ENCODE measurements around the gene ORAI1.
A peak's percentile ranks its signal among the peaks of the same experiment; 100 is the strongest.
"Not testable (repeated sequence)": the region's sequence is repeated elsewhere in the genome, so short reads cannot be mapped to it uniquely, and the experiment has no call there.

The ORAI1 gene

DNA sequence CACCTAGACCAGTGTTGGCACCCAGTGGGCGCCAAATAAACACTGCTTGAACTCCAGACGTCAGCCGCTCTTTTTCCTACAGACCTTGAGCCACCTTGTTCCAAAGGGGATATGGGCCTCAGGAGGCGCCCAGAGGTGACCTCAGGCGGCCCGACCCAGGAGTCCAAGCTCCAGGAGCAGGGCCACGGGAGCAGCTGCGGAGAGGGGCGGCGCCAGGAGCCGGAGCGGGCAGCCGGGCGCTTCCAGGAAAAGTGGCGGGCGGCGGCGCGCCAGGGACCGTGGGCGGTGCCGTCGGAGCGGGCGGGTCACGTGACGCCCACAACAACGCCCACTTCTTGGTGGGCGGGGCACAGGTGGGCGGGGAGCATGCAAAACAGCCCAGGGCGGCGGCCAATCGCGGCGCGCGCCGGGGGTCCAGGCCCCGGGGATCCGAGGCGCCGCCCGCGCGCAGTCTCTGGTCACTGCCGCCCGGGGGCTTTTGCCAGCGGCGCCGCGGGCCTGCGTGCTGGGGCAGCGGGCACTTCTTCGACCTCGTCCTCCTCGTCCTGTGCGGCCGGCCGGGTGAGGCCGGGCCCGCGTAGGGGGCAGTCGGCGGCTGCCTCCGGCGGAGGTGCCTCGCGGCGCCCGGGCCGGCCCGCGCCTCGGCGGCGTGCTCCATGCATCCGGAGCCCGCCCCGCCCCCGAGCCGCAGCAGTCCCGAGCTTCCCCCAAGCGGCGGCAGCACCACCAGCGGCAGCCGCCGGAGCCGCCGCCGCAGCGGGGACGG lies at the start of gene ORAI1:
TSS of gene ORAI1 (plus strand) at position 444 of the 766 bp plus-strand sequence.
- peak; percentile 95 for DNase-seq

DNA sequence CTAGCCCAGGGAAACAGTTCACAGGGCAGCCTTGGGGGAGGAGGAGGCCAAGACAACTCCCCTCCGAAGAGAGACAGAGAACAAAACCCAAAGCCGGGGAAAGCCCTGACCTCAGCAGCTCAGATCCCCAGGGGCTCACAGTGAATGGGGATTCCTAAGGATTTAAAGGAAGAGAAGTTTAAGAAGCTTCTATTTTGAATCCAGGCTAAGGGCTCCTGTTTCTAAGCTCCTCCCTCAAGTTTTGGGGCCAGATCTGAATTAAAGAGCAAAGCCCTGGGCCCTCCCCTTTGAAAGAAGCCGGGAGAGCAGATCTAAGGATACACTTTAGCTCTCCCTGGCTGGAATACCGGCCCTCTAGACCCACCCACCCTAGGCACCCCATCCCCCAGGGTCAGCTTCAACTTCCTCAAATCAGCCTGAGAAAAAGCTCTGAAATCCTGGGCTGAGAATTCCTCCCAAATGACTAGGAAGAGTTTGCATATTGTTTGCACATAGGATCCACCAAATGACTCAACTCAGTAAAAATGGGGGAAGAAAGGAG lies 49.4 kb upstream of the ORAI1 start:
- DNase-seq, result no peak

DNA sequence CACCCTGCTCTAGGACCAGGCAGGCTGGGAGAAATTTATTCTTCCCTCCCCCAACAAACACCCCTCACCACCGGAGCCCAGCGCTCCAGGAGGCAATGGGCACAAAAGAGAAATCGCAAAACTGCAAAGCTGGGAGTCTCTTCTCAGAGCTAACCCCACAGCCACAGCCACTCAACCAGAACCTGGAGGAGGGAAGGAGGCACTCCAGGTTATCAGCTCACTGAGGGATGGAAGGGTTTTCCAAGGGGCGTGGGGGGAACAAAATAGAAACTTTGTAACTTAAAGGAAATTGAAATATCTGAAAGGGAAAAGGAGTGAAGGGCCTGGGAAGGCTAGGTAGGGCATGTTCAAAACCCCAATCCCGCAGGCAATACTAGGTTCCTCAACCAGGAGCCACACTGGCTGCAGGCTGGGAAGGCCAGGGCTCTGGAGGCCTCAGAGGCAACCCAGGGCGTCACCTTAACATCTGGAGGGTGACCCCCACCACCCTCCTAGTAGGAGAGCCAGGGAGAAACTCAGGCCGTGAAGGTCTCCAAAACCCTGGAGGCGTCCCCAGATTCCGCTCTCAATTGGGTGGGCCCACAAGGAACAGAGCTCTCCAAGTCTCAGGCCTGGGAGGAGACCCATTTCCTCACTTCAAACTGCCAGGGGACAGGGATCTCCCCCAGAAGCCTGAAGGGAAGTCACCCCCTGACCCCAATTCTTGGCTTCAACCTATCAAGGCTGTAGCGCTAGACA lies 48.7 kb upstream of the ORAI1 start:
- no peak for DNase-seq

DNA sequence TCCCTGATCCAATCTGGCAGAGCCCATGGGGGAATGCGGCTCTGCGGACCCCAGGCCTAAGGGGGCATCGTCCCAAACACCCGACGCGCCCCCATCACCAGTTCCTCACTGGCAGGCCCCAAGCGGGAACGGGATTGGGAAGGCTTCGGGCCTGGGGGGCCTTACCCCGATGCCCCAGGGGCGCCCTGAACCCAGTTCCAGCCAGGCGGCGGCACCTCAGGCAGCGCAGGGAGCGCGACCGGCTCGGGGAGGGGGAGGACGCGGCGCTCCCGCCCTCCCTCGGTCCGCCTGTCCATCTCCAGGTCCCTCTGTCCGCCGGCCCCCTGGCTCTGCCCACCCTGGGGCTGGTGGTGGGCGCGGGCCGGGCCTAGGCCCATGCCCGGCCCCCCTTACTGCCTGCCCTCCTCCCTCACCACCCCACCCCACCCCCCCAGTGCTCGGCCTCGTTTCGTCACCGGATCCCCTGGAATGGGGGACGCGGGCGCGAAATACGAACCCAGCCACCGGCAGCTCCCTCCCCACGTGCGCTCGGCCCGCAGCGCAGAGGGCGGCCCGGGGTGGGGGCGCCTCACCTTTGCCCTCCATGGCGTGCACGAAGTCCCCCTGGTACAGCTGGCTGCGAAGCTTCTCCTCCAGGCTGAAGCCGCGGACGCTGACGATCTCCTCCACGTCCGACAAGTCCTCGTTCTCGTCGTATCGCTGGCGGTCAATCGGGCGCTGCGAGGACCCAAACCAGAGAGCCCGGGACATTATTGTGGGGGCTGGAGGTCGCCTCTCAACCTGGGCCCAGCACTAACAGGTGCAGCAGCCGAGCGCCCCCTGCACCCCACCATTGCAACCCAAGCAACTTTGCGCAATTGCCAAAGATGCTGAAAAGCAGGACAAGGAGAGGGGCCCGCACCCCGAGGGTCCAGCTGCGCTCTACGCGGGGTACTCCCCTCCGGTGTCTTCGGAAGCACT lies 47.8 kb upstream of the ORAI1 start:
- DNase-seq, result peak; percentile 24

DNA sequence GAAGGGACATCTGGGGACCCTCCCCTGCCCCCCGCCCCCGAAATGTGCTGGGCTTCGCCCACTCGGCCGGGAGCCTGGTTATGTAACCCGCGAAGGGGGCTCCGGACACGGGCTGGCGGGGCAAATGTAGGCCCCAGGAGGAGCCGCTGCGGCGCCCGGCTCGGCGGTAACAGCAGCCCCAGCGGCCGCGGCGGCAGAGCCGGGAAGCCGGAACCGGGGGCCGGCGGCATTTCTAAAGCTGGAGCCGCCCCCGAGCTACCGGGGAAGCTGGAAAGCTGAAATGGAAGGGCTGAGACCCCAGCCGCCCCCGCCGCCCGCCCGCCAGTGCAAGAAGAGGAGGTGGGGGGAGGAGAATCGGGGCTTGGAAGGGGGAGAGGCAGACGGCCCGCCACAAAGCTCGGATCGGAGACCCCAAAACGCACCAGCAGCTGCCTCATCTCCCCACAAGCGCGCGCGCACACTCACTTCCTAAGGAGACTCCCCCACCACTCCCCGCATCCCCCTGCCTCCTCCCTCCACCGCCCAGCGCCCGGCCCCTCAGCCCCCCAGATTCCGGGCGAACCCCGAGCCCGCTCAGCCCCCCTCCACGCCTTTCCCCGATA lies 47.0 kb upstream of the ORAI1 start:
- DNase-seq, result peak; percentile 34

DNA sequence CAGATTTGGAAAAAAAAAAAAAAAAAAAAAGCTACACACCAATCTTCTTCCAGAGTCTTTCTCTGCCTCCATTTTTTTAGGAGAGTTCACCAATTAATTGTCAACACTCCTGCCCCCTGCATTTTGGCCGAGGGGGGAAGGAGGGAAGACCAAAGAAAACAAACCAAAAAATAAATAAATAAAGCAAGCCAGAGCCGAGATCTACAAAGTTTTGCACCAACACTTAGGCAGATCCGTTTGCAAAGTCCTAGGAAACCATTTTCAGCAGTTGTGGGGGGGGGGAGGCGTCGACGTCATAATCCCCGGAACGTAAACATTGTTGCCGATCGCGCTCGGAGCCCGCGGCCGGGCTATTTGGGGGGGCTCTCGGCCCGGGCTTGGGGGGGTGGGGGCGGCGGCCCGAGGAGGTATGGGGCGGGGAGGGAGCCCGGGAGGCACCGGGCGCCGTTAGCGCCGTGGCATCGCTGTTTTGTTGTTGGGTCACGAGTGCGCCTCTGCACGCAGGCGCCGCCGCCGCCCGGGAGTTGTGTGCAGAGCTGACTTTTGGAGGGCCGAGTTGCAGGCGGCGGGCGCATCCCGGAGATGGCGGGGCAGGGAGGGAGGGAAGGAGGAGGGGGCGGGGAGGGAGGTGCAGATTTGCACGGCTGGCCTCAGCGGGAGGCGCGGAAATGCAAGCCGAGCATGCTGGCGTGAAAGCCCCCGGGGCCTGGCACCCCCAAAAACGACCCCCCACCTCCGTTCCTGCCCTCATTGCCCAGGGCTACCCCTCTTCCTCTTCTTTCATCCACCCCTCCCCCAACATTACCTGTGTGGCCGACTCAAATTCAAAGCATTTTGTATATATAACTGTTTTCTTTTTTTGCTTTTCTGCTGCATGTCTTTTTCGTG lies 46.1 kb upstream of the ORAI1 start:
- DNase-seq, result peak; percentile 76

DNA sequence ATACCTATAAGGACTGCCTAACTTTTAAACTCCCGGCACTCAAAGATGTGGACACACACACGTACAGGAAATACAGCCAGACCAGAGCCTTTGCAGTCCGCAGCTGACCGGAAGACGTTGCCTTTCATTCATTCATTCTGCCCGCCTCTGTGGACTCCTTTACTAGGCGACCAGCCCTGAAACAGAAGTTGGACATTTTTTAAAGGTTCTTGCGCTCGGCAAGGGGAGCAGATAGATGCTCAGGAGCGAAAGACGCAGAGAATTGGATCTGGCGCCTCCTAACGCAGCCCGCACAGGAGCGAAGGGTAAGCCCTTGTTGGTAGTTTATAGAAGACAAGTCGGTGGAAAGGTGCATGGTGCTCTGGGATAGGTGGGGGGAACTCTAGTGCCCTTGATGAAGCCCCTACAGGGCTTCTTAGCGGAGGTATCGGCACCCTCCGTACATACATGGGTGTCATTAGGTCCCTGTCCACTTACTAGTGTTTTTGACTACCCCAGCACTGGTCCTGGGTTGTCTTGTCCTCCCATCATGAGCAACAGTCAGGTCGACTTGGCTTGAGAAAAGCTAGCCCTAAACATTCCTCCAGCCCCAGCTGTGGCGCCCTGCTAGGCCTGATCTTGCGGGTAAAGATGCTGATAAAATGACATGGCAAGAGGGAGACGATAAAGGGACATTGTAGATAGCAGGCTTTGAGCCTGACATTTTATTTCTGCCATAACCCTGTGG lies 45.2 kb upstream of the ORAI1 start, which contains the start of gene KDM2B:
TSS of gene KDM2B (minus strand) at position 65 of the 727 bp plus-strand sequence. CDS start 112 bp downstream, outside the sequence.
- peak; percentile 28 for DNase-seq

DNA sequence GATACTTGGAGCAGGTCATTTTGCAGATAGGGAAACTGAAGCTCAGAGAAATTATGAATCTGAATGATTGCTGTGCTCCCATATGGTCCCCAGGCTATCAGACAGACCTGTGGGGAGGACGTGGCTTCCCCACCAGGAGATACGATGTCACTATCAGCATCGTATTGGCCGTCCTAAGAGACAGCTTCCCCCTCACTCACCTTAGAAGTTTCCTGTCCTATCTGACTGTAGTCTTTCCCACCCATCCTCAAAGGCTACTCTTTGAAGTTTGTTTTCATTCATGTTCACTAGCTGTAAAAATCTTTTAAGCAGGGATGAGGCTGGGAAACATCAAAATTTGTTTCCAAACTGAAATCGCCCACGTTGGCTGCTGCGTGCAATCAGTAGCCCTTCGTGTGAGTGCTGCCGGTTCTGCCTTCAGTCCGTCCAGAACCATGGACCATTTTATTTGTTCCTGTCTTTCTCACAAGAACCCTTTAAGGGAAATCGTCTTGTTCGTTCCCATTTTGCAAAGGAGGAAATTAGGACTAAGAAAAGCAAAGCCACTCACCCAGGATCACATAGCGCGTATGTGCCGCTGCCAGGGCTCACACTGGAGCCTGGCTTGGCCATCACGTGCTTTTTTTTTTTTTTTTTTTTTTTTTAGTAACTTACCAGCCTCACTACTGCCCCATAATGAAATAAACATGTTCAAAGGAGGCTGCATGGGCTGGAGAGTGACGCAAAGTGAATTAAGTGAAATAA lies 44.5 kb upstream of the ORAI1 start:
- DNase-seq, result no peak

DNA sequence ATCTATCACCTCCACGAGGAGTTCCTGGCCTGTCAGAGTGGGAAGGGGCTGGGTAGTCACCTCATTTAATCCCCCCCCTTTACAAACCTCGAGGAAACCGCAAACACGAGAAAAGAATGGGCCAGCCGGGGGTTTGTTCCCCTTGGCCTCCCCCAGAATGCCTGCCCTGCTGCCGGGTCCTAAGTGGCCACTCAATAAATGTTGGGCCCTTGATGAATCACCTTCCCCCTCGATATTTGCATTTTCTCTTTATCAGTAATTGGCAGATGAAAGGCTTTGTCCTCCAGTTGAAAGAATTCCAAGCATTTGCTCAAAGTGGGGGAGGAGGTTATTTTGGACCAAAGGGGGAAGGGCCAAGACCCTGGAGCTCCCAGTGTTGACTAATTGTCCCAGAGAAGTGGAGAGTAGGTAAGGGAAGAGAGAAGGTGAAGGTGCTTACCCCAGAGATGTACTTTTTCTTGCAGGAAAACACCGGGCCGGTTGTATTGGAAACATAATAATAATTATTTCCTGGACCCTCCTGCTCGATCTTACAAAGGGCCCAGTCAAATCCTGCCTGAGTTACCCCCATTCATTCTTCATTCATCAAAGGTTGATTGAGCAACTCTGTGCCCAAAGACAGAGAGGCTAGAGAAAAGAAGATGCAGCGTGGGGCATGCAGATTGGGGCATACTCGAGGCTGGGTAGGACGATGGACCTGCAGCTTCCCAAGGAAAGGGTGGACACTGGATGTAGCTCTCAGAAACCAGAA lies 43.6 kb upstream of the ORAI1 start:
- no peak for DNase-seq

DNA sequence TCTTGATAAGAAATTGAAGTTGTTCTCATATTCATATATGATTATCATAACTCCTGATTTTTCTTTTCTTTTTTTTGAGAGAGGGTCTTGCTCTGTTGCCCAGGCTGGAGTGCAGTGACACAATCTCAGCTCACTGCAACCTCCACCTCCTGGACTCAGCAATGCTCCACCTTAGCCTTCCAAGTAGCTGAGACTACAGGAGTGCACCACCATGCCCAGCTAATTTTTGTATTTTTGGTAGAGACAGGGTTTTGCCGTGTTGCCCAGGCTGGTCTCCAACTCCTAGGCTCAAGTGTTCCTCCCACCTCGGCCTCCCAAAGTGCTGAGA lies 43.0 kb upstream of the ORAI1 start:
- DNase-seq, result not testable (repeated sequence)

DNA sequence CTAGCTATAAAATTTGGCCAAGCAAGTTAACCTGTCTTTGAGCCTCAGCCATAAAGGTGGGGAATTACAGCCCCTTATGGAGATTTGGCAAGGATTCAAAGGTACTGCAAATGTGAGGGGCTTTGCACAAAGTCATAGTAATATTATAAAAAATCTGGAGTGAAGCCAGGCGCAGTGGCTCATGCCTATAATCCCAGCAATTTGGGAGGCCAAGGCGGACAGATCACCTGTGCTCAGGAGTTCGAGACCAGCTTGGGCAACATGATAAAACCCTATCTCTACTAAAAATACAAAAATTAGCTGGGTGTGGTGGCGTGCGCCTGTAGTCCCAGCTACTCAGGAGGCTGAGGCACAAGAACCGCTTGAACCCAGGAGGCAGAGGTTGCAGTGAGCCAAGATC lies 41.4 kb upstream of the ORAI1 start:
- DNase-seq, result not testable (repeated sequence)

DNA sequence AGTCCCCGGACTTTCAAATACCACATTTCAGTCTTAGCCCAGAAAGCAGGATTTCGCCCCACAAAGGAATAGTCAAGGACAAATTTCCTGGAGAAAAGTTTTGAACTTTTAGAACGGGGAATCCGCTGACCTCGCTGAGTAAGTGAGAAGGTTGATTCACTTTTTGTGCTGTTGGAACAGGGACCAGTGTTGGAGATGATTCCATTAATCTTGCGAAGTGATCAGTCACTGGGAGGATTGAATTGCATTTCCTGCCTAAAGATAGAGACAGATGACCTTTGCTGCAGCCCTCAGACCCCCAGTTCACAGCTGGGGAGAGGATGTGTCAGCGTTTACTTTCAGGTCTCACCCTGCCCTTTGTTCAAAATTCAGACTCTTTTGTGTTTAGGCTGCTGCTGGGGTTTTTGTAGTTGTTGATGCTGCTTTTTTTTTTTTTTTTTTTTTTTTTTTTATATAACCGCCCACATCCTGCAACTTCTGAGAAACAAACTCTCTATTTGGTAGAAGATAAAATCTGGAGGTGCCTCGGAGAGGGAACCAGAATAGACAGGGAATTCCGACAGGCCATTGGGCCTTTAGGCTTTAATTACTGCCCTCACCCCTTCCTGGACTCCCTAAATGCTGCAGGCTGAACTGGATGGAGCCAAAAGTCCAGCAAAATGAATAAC lies 35.7 kb upstream of the ORAI1 start:
- DNase-seq, result peak; percentile 50

DNA sequence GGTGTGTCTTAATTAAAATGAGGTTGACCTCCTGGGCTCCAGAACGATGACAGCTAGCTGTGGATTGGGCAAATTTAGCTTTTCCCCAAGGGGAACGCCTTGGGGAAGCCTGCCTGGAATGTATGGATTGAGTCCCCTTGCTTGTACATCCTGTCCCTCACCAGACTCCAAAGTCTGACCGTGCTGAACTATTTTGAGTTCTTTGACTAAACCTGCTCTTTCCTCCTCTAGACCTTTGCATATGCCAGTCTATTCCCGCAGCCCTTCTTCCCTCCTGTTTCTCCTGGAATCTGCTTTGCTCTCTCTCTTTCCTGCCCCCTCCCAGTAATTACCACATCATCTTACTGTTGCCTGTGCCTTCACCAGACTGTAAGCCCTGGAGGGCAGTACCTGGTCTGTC lies 34.0 kb upstream of the ORAI1 start:
- DNase-seq, result no peak

DNA sequence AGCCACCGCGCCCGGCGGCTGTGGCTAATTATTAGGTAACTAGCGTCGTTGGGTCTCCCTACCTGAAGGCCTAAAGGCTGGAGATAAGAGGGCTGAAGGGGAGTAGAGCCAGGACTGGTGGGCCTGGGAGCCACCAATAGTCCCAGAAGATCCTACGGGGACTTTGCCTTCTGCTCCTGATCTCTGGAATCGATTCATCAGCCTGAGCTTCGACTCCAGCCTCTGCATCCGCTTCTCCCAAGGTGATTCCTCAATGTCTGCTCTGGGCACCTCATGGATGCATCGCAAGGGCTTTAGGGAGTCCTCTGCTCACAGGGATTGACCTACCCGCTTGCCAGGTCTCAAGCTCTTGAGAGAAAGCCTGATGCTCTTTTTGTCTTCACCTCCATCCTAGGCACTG lies 30.8 kb upstream of the ORAI1 start:
- DNase-seq, result no peak

DNA sequence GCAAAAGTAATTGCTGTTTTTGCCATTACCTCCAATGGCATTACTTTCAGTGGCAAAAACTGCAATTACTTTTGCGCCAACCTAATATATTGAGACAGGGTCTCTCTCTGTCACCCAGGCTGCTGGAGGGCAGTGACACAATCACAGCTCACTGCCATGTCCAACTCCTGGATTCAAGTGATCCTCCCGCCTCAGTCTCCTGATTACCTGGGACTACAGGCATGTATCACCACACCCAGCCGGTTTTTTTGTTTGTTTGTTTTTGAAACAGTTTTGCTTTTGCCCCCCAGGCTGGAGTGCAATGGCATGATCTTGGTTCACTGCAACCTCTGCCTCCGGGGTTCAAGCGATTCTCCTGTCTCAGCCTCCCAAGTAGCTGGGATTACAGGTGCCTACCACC lies 29.8 kb upstream of the ORAI1 start:
- no peak for DNase-seq

DNA sequence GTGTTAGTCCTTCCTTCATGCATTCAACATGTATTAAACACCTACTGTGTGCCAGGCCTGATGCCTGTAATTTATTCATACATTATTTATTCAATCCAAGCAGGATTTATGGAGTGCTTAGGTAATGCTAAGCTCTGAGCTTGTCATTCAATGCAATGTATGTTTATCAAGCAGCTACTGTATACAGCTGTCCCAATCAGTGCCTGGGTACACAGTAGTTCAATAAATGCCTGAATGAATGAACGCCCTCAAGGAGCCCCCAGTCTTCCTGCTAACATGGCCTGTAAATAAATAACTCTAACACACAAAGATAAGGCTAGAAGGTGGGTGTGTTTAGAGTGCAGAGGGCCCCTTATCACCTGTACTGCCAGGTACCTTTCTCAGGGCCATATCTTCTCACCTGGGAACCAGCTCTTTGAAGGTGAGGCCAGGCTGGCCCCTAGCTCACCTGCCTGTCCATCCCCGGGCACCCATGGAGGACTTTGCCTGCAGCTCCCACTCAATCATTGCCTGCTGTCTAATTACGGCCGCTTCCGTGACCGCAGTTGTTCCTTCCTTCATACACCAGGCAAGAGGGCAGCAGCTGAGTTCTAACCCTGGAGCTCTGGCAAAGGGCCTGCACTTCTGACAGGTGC lies 25.5 kb upstream of the ORAI1 start:
- no peak for DNase-seq

DNA sequence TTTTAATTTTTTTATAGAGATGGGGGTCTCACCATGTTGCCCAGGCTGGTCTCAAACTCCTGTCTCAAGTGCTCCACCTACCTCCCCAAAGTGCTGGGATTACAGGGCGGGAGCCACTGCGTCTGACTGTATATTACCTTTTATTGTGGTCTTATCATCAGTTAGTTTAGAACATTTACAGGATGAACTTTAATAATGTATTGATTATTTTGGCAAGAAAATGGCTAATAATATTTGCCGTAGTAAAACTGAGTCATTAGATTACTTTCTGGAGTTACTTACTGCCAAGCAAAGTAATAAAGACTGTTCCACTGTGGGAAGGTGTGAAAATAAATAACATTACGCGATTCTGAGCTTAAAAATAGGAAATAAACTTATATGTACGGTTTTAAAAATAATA lies 23.6 kb upstream of the ORAI1 start:
- no peak for DNase-seq

DNA sequence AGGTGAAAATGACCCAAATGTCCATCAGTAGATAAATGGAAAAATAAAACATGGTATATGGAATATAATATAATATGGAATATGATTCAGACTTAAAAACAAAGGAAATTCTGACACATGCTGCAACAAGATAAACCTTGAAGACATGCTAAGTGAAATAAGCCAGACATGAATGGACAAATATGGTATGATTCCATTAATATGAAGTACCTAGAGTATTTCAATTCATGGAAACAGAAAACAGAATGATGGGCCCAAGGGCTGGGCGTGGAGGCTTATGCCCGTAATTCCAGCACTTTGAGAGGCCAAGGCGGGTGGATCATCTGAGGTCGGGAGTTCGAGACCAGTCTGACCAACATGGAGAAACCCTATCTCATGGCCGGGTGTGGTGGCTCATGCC lies 22.7 kb upstream of the ORAI1 start:
- DNase-seq, result no peak
